Testis (tissue), 3 donors: ENCODE data around the gene DCLK1. TPM values are rescaled to one million over a fixed set of nuclear protein-coding genes. Genes with fewer than 3 reads are reported as not detected.

Experiments
- DNase-seq: peaks from one replicate; pipeline ENCODE4 v3.0.0-alpha.2; 2019
- H3K27ac ChIP-seq, 2 donors: fragments of 200-600 bp; sonication (generic); one replicate each; pipeline ENCODE4 v1.5.1; 2019
- H3K27me3 ChIP-seq: fragments of 200-600 bp; sonication (generic); one replicate; pipeline ENCODE4 v1.5.1; 2019
- H3K36me3 ChIP-seq: fragments of 200-600 bp; sonication (generic); one replicate; pipeline ENCODE4 v1.5.1; 2017; ENCODE audit warnings: low read depth; ENCODE audit errors: missing control alignments
- H3K4me1 ChIP-seq: fragments of 200-600 bp; sonication (generic); one replicate; pipeline ENCODE4 v1.5.1; 2019
- H3K4me3 ChIP-seq, 2 donors: fragments of 200-600 bp; sonication (generic); one replicate each; pipeline ENCODE4 v1.5.1; 2017 to 2019
- H3K9me3 ChIP-seq: fragments of 200-600 bp; sonication (generic); one replicate; pipeline ENCODE4 v1.5.1; 2017
- POLR2A ChIP-seq: fragments of 450-650 bp; IDR thresholded peaks from one replicate; pipeline ENCODE4 v1.6.1; 2017; ENCODE audit warnings: antibody characterized with exemption, mild to moderate bottlenecking, moderate library complexity
- WGBS, 2 donors: methylation state at CpG; one replicate each; pipeline ENCODE4 v1.1.5; 2018; 5-methylcytosine and 5-hydroxymethylcytosine counted together
- intact Hi-C: fragments of 100-400 bp; cut with DNase I; formaldehyde crosslinking; loops from one replicate; pipeline ENCODE4 v1.15.1; 2023; ENCODE audit warnings: low total_unique reads
- polyA plus RNA-seq: library from polyadenylated mRNA; stranded (reverse); fragments of 350-450 nt; fragmentation: Illumina TruSeq; extraction: RNeasy Lipid Tissue Mini Kit (QIAGEN cat#74804); gene quantifications from one replicate; pipeline ENCODE4 v1.2.3, GENCODE V29; 2014; ENCODE audit warnings: low read depth, low replicate concordance; ENCODE audit not compliant: insufficient read depth
- total RNA-seq, 2 donors: library from RNA; depleted of rRNA; stranded (reverse); fragments of >200 nt; gene quantifications; one replicate each; pipeline ENCODE4 v1.2.3, GENCODE V29; 2016
- TF ChIP-seq, protein P1 (sequence below), 3 experiments: fragments of 450-650 bp in 2 of 3; fragments of 200-600 bp in 1 of 3; sonication (generic) in 1 of 3; IDR thresholded peaks; one replicate each; pipeline ENCODE4 v1.5.1; 2016 to 2019; ENCODE audit warnings: antibody characterized with exemption in 3 of 3, mild to moderate bottlenecking in 2 of 3, moderate library complexity in 1 of 3

Gene DCLK1
- total and polyA plus RNA-seq, 3 donors from 2014 or later = 4.5 to 8.9 (median 4.9) TPM

DNA sequence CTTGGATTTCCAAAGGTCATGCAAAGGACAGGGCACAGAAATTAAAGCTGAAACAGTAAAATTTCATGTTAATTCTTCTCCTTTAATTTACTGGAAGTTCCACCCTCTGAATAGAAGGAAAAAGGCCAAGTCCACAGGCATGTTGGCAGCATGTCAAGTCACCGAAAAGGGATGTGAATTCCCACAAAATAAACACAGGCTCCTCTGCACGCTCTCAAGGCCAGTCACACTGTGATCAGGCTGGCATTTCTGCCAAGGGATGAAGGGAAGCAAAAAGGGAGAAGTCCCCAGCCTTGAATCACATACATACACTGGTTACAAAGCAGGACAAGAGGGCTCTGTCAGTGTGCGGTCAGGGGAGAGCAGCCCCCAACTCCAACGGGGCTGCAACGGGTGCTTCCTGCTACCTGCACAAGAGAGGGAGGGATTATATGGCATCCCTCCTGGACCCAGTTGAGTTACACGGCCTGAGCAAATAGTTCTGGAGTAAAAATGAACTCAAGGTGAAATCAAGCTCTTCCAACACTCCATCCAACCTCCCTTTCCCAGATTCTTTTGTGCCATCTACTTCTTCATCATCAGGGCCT lies 6.9 kb downstream of the DCLK1 start:
- no peak overlapping the region for H3K27ac ChIP-seq
- no peaks in the 10 kb centered on the region for H3K27me3 ChIP-seq
- DNase-seq = peak; percentile 75
- peaks cover 9% of the 10 kb centered on the region for H3K4me1 ChIP-seq
- no peaks in the 10 kb centered on the region for H3K36me3 ChIP-seq
- intact Hi-C loops = no loop called here
- WGBS, 2 donors = 31 to 35% methylated on average over 6 of the region's 6 CpGs
- TF ChIP-seq, protein P1, sequence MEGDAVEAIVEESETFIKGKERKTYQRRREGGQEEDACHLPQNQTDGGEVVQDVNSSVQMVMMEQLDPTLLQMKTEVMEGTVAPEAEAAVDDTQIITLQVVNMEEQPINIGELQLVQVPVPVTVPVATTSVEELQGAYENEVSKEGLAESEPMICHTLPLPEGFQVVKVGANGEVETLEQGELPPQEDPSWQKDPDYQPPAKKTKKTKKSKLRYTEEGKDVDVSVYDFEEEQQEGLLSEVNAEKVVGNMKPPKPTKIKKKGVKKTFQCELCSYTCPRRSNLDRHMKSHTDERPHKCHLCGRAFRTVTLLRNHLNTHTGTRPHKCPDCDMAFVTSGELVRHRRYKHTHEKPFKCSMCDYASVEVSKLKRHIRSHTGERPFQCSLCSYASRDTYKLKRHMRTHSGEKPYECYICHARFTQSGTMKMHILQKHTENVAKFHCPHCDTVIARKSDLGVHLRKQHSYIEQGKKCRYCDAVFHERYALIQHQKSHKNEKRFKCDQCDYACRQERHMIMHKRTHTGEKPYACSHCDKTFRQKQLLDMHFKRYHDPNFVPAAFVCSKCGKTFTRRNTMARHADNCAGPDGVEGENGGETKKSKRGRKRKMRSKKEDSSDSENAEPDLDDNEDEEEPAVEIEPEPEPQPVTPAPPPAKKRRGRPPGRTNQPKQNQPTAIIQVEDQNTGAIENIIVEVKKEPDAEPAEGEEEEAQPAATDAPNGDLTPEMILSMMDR (IDR thresholded peaks at IDR 0.05) = no peak
- no peak for TF ChIP-seq POLR2A
- no peak overlapping the region for H3K4me3 ChIP-seq
- H3K9me3 ChIP-seq = no peaks in the 10 kb centered on the region

DNA sequence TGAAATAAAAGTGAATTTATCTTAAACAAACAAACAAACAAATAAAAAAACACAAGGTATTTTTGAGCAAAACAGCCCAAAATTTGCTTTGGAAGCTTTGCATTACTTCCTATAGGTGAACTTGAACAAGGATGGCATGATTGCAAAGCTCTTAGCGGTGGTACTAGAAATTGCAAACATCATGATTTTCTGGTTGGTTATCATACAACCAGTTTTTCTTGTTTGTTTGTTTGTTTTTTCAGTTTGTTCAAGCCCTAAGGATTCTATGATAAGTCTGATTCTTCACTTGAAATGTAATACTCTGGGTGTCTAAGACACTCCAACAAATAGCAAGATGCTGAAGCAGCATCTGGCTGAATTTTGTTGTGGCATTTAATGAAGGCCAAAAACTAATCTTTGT lies 15.9 kb downstream of the DCLK1 start:
- intact Hi-C loops = no loop called here
- no peak for TF ChIP-seq POLR2A
- TF ChIP-seq, protein P1 (IDR thresholded peaks at IDR 0.05) = no peak

DNA sequence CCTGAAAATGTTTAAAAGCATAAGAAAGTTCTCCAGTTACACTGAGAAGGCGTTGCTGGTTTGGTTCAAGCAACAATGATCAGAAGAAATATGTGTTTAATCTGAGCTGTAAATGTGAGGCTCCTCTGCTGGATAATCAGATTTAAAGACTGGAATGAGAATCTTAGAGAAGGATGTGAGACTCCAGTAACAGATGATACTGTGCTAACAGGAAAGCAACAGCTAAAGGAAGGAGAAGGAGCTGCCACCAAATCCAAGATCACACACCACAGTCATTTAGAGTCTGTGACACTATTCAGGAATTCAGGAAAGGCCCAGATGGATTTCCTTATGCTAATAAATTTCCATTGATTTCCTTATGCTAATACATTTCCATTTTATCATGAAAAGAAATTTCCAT lies 16.9 kb downstream of the DCLK1 start:
- TF ChIP-seq, protein P1 (IDR thresholded peaks at IDR 0.05) = no peak
- no peak for TF ChIP-seq POLR2A
- 46 to 60% methylated on average over 1 of the region's 1 CpG for WGBS, 2 donors
- H3K27ac ChIP-seq = no peak overlapping the region
- intact Hi-C loops = no loop called here
- no peaks in the 10 kb centered on the region for H3K27me3 ChIP-seq
- H3K36me3 ChIP-seq = no peaks in the 10 kb centered on the region
- H3K4me3 ChIP-seq = no peak overlapping the region
- no peaks in the 10 kb centered on the region for H3K4me1 ChIP-seq
- H3K9me3 ChIP-seq = no peaks in the 10 kb centered on the region
- no peak for DNase-seq

More for the DNA sequence above, 15.9 kb downstream of the DCLK1 start:
- no peaks in the 10 kb centered on the region for H3K9me3 ChIP-seq
- WGBS, 2 donors = 94 to 100% methylated on average over 1 of the region's 1 CpG
- no peak for DNase-seq
- H3K4me1 ChIP-seq = no peaks in the 10 kb centered on the region
- no peak overlapping the region for H3K4me3 ChIP-seq
- H3K27me3 ChIP-seq = no peaks in the 10 kb centered on the region
- no peaks in the 10 kb centered on the region for H3K36me3 ChIP-seq
- H3K27ac ChIP-seq = no peak overlapping the region

DNA sequence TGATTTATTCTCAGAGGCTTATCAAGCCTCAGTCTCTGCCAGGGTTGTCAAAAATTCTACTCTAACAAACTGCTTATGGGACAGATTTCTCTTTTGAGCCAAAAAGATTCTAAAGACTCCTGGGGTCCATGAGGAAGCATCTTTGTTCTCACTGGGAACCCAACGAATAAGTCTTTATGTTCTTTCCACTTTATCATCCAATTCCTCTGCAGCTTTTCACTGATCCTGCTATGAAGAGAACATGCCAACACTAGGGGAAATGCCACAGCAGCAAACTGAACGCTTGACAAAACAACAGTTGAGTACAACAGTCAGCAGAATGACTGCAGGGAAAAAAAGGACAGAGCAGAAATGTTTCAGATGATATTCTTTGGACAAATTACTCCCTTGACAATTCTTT lies 22.2 kb downstream of the DCLK1 start:
- no peaks in the 10 kb centered on the region for H3K27me3 ChIP-seq
- DNase-seq = no peak
- intact Hi-C loops = no loop called here
- no peak overlapping the region for H3K4me3 ChIP-seq
- no peaks in the 10 kb centered on the region for H3K36me3 ChIP-seq
- H3K27ac ChIP-seq = no peak overlapping the region
- H3K9me3 ChIP-seq = no peaks in the 10 kb centered on the region
- 80 to 88% methylated on average over 2 of the region's 2 CpGs for WGBS, 2 donors
- TF ChIP-seq, protein P1 (IDR thresholded peaks at IDR 0.05) = no peak
- TF ChIP-seq POLR2A = no peak
- H3K4me1 ChIP-seq = no peaks in the 10 kb centered on the region

DNA sequence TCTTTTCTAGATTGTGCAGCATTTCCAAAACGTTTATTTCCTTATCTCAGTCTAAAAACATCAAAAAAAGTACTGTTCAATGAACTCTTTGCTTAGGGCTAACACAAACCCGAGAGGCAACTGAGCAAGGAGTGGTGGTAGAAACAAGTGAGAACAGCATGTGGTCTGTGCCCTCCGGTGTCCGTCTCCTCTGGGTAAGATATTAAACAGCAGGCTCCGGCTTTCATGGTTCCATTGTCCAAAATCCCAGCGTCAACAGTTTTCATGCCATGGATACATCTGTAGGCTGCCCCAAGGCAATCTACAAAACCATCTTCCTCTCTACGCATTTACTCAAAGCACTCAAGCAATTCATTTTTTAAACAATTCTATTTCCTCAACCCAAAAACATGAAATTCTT lies 22.8 kb downstream of the DCLK1 start:
- Histone ChIP-seq H3K27me3 (no peaks in the 10 kb centered on the region), H3K9me3 (no peaks in the 10 kb centered on the region), H3K4me3 (no peak overlapping the region), H3K36me3 (no peaks in the 10 kb centered on the region), H3K4me1 (no peaks in the 10 kb centered on the region), H3K27ac (no peak overlapping the region)
- no peak for DNase-seq
- intact Hi-C loops = no loop called here
- no peak for TF ChIP-seq POLR2A
- TF ChIP-seq, protein P1 (IDR thresholded peaks at IDR 0.05) = no peak
- 83 to 86% methylated on average over 7 of the region's 7 CpGs for WGBS, 2 donors
